ENCODE measurements around the gene TFDP2.

Gene TFDP2

GRCh38 chr3:142086581-142087090 is 62.7 kb downstream of the TFDP2 start:
- WGBS: 24% methylated on average over 1 of the region's 2 CpGs
- Histone ChIP-seq H2AFZ (ENCODE audit: low read depth, low read length) (no peak overlapping the region), H3K4me3 (ENCODE audit: insufficient read depth in 1 of 2, low read depth in 1 of 2, low read length in 2 of 2) (no peak overlapping the region), H3K4me1 (ENCODE audit: control insufficient read depth, insufficient read depth, low read depth, low read length) (peaks cover 3% of the 10 kb centered on the region), H4K91ac (ENCODE audit: low read length) (no peak overlapping the region), H2BK15ac (ENCODE audit: low read depth, poor library complexity, severe bottlenecking) (no peak overlapping the region), H3K36me3 (ENCODE audit: control insufficient read depth in 1 of 2, insufficient read depth in 2 of 2, low read depth in 1 of 2, low read length in 2 of 2) (no peaks in the 10 kb centered on the region), H3K9ac (ENCODE audit: low read length) (no peak overlapping the region), H4K8ac (ENCODE audit: low read length) (no peak overlapping the region), H2BK12ac (ENCODE audit: low read length in 2 of 2) (no peak overlapping the region), H2AK5ac (ENCODE audit: low read length, severe bottlenecking) (no peak overlapping the region), H3K79me1 (replicated peaks; ENCODE audit: low read length, poor library complexity, severe bottlenecking) (peaks cover 3% of the 10 kb centered on the region), H3K9me3 (ENCODE audit: control insufficient read depth, low read length) (no peaks in the 10 kb centered on the region), H3K23ac (ENCODE audit: low read length in 2 of 2) (no peak overlapping the region), H3K14ac (ENCODE audit: low read length in 2 of 2) (no peak overlapping the region), H3K27ac (ENCODE audit: low read length, poor library complexity, severe bottlenecking) (no peak overlapping the region), H3K18ac (ENCODE audit: low read depth in 1 of 2, low read length in 2 of 2) (no peak overlapping the region), H2BK5ac (ENCODE audit: low read depth, low read length, poor library complexity, severe bottlenecking) (no peak overlapping the region), H3K4ac (ENCODE audit: low read depth in 1 of 2, low read length in 2 of 2) (no peak overlapping the region), H3K4me2 (ENCODE audit: low read length, poor library complexity, severe bottlenecking) (no peak overlapping the region), H2BK120ac (ENCODE audit: low read depth, low read length) (no peak overlapping the region), H3K27me3 (ENCODE audit: control insufficient read depth in 1 of 2, insufficient read depth in 1 of 2, low read length in 2 of 2) (no peaks in the 10 kb centered on the region)
- DNase-seq: no peak

GRCh38 chr3:142081178-142081577 is 68.2 kb downstream of the TFDP2 start:
- H2BK15ac ChIP-seq (ENCODE audit: low read depth, poor library complexity, severe bottlenecking): no peak overlapping the region
- no peak overlapping the region for H3K18ac ChIP-seq (ENCODE audit: low read depth in 1 of 2, low read length in 2 of 2)
- no peak overlapping the region for H2BK120ac ChIP-seq (ENCODE audit: low read depth, low read length)
- no peak overlapping the region for H3K4me3 ChIP-seq (ENCODE audit: insufficient read depth in 1 of 2, low read depth in 1 of 2, low read length in 2 of 2)
- no peak overlapping the region for H4K8ac ChIP-seq (ENCODE audit: low read length)
- no peak overlapping the region for H2AFZ ChIP-seq (ENCODE audit: low read depth, low read length)
- no peaks in the 10 kb centered on the region for H3K27me3 ChIP-seq (ENCODE audit: control insufficient read depth in 1 of 2, insufficient read depth in 1 of 2, low read length in 2 of 2)
- no peak overlapping the region for H4K91ac ChIP-seq (ENCODE audit: low read length)
- no peak overlapping the region for H3K4ac ChIP-seq (ENCODE audit: low read depth in 1 of 2, low read length in 2 of 2)
- H3K79me1 ChIP-seq (replicated peaks; ENCODE audit: low read length, poor library complexity, severe bottlenecking): peaks cover 6% of the 10 kb centered on the region
- no peak overlapping the region for H2AK5ac ChIP-seq (ENCODE audit: low read length, severe bottlenecking)
- H3K4me2 ChIP-seq (ENCODE audit: low read length, poor library complexity, severe bottlenecking): no peak overlapping the region
- H3K4me1 ChIP-seq (ENCODE audit: control insufficient read depth, insufficient read depth, low read depth, low read length): no peaks in the 10 kb centered on the region
- DNase-seq: no peak
- no peak overlapping the region for H3K14ac ChIP-seq (ENCODE audit: low read length in 2 of 2)
- peaks cover 0 to 6% of the 10 kb centered on the region in 2 experiments for H3K36me3 ChIP-seq (ENCODE audit: control insufficient read depth in 1 of 2, insufficient read depth in 2 of 2, low read depth in 1 of 2, low read length in 2 of 2)
- H3K9ac ChIP-seq (ENCODE audit: low read length): no peak overlapping the region
- H3K9me3 ChIP-seq (ENCODE audit: control insufficient read depth, low read length): no peaks in the 10 kb centered on the region
- no peak overlapping the region for H2BK5ac ChIP-seq (ENCODE audit: low read depth, low read length, poor library complexity, severe bottlenecking)
- H3K23ac ChIP-seq (ENCODE audit: low read length in 2 of 2): no peak overlapping the region
- H3K27ac ChIP-seq (ENCODE audit: low read length, poor library complexity, severe bottlenecking): no peak overlapping the region
- H2BK12ac ChIP-seq (ENCODE audit: low read length in 2 of 2): no peak overlapping the region

DNA sequence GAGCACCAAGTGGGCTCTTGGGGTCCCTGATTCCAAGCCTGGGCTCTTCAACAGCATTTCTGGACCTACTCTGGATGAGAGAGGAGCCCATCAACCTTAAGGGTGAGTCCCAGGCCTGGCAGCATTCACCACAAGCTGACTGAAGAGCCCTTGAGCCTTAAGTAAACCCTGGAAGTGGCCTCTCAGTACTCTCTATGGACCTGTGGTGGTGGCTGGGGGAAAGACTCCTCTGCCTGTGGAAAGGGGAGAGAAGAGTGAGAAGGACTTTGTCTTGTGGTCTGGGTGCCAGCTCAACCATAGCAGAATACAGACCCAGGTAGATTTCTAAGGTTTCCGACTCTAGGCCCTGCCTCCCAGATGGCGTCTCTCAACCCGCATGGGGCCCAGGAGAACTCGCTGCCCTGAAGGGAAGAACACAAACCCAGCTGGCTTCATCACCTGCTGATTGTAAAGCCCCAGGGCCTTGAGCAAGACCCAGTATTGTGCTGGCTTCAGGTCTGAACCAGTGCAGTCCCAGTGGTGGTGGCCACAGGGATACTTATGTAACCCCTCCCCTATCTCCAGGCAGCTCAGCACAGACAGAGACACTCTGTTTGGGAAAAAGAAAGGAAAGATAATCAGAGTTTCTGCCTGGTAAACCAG is 71.4 kb downstream of the TFDP2 start:
- H3K23ac ChIP-seq (ENCODE audit: low read length in 2 of 2): no peak overlapping the region
- H2AFZ ChIP-seq (ENCODE audit: low read depth, low read length): no peak overlapping the region
- no peak for DNase-seq
- H2BK15ac ChIP-seq (ENCODE audit: low read depth, poor library complexity, severe bottlenecking): no peak overlapping the region
- no peak overlapping the region for H2AK5ac ChIP-seq (ENCODE audit: low read length, severe bottlenecking)
- H3K14ac ChIP-seq (ENCODE audit: low read length in 2 of 2): no peak overlapping the region
- H3K27ac ChIP-seq (ENCODE audit: low read length, poor library complexity, severe bottlenecking): no peak overlapping the region
- H2BK5ac ChIP-seq (ENCODE audit: low read depth, low read length, poor library complexity, severe bottlenecking): no peak overlapping the region
- no peak overlapping the region for H3K18ac ChIP-seq (ENCODE audit: low read depth in 1 of 2, low read length in 2 of 2)
- H3K36me3 ChIP-seq (ENCODE audit: control insufficient read depth in 1 of 2, insufficient read depth in 2 of 2, low read depth in 1 of 2, low read length in 2 of 2): peaks cover 0 to 6% of the 10 kb centered on the region in 2 experiments
- H2BK120ac ChIP-seq (ENCODE audit: low read depth, low read length): no peak overlapping the region
- no peak overlapping the region for H3K4me3 ChIP-seq (ENCODE audit: insufficient read depth in 1 of 2, low read depth in 1 of 2, low read length in 2 of 2)
- no peak overlapping the region for H3K4me2 ChIP-seq (ENCODE audit: low read length, poor library complexity, severe bottlenecking)
- H3K27me3 ChIP-seq (ENCODE audit: control insufficient read depth in 1 of 2, insufficient read depth in 1 of 2, low read length in 2 of 2): no peaks in the 10 kb centered on the region
- H4K91ac ChIP-seq (ENCODE audit: low read length): no peak overlapping the region
- WGBS: 92% methylated on average over 4 of the region's 4 CpGs
- no peak overlapping the region for H4K8ac ChIP-seq (ENCODE audit: low read length)
- H3K9me3 ChIP-seq (ENCODE audit: control insufficient read depth, low read length): no peaks in the 10 kb centered on the region
- peaks cover 6% of the 10 kb centered on the region for H3K79me1 ChIP-seq (replicated peaks; ENCODE audit: low read length, poor library complexity, severe bottlenecking)
- H3K4me1 ChIP-seq (ENCODE audit: control insufficient read depth, insufficient read depth, low read depth, low read length): no peaks in the 10 kb centered on the region
- H3K4ac ChIP-seq (ENCODE audit: low read depth in 1 of 2, low read length in 2 of 2): no peak overlapping the region
- no peak overlapping the region for H3K9ac ChIP-seq (ENCODE audit: low read length)
- H2BK12ac ChIP-seq (ENCODE audit: low read length in 2 of 2): no peak overlapping the region

DNA sequence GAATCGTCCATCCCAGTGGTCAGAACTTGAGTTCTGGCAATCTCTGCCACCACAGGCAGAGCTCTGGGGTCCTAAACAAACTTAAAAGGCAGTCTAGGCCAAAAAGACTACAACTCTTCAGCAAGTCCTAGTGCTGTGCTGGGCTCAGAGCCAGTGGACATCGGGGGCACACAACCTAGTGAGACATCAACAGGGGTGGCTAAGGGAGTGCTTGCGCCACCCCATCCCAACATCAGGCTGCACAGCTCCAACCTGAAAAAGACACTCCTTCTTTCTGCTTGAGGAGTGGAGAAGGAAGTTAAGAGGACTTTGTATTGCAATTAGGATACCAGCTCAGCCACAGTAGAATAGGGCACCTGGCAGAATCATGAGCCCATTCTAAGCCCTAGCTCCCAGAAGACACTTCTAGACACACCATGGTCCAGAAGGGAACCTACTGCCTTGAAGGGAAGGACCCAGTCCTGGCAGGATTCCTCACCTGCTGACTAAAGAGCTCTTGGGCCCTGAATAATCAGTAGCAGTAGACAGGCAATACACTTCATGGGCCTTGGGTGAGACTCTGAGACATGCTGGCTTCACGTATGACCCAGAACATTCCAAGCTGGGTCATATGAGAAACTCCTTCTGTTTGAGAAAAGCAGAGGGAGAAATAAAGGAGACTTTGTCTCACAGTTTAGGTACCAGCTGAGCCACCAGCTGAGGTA is 72.0 kb downstream of the TFDP2 start:
- no peak overlapping the region for H2BK12ac ChIP-seq (ENCODE audit: low read length in 2 of 2)
- H3K23ac ChIP-seq (ENCODE audit: low read length in 2 of 2): no peak overlapping the region
- H3K9me3 ChIP-seq (ENCODE audit: control insufficient read depth, low read length): no peaks in the 10 kb centered on the region
- no peak overlapping the region for H2BK120ac ChIP-seq (ENCODE audit: low read depth, low read length)
- no peak overlapping the region for H3K9ac ChIP-seq (ENCODE audit: low read length)
- no peaks in the 10 kb centered on the region for H3K4me1 ChIP-seq (ENCODE audit: control insufficient read depth, insufficient read depth, low read depth, low read length)
- H3K79me1 ChIP-seq (replicated peaks; ENCODE audit: low read length, poor library complexity, severe bottlenecking): peaks cover 6% of the 10 kb centered on the region
- H3K18ac ChIP-seq (ENCODE audit: low read depth in 1 of 2, low read length in 2 of 2): no peak overlapping the region
- no peak overlapping the region for H2BK15ac ChIP-seq (ENCODE audit: low read depth, poor library complexity, severe bottlenecking)
- DNase-seq: no peak
- H3K4me2 ChIP-seq (ENCODE audit: low read length, poor library complexity, severe bottlenecking): no peak overlapping the region
- H3K14ac ChIP-seq (ENCODE audit: low read length in 2 of 2): no peak overlapping the region
- H2AK5ac ChIP-seq (ENCODE audit: low read length, severe bottlenecking): no peak overlapping the region
- no peak overlapping the region for H2BK5ac ChIP-seq (ENCODE audit: low read depth, low read length, poor library complexity, severe bottlenecking)
- H3K36me3 ChIP-seq (ENCODE audit: control insufficient read depth in 1 of 2, insufficient read depth in 2 of 2, low read depth in 1 of 2, low read length in 2 of 2): peaks cover 0 to 6% of the 10 kb centered on the region in 2 experiments
- H3K4me3 ChIP-seq (ENCODE audit: insufficient read depth in 1 of 2, low read depth in 1 of 2, low read length in 2 of 2): no peak overlapping the region
- H3K27ac ChIP-seq (ENCODE audit: low read length, poor library complexity, severe bottlenecking): no peak overlapping the region
- no peak overlapping the region for H2AFZ ChIP-seq (ENCODE audit: low read depth, low read length)
- H4K8ac ChIP-seq (ENCODE audit: low read length): no peak overlapping the region
- H3K4ac ChIP-seq (ENCODE audit: low read depth in 1 of 2, low read length in 2 of 2): no peak overlapping the region
- no peak overlapping the region for H4K91ac ChIP-seq (ENCODE audit: low read length)
- H3K27me3 ChIP-seq (ENCODE audit: control insufficient read depth in 1 of 2, insufficient read depth in 1 of 2, low read length in 2 of 2): no peaks in the 10 kb centered on the region
- 93% methylated on average over 2 of the region's 4 CpGs for WGBS
